Stimulated activated CD4-positive, alpha-beta T cell treated with anti-CD3 and anti-CD28 coated beads, Interleukin-2, amount 100 ng/mL, for 4 hours (primary cell): ENCODE results near the gene LRRC1.

ENCODE experiments used
- DNase-seq: peaks from one replicate; pipeline ENCODE4 v3.0.0-alpha.2; 2020; ENCODE audit warnings: low read depth

LRRC1 gene

GRCh38 chr6:53815381-53816119, 20.7 kb downstream of the LRRC1 start:
- no peak for DNase-seq

- no peak for DNase-seq
Observed at GRCh38 chr6:53818858-53819609, 24.2 kb downstream of the LRRC1 start.

- DNase-seq: no peak
Observed at GRCh38 chr6:53822401-53823125, 27.8 kb downstream of the LRRC1 start.

GRCh38 chr6:53824714-53825113, 29.9 kb downstream of the LRRC1 start:
- no peak for DNase-seq

GRCh38 chr6:53825532-53826321, 30.9 kb downstream of the LRRC1 start:
- DNase-seq: no peak

- no peak for DNase-seq
Observed at GRCh38 chr6:53827531-53827930, 32.7 kb downstream of the LRRC1 start.

GRCh38 chr6:53828215-53828614, 33.4 kb downstream of the LRRC1 start:
- no peak for DNase-seq

- no peak for DNase-seq
Observed at GRCh38 chr6:53828966-53829697, 34.3 kb downstream of the LRRC1 start.

- no peak for DNase-seq
Observed at GRCh38 chr6:53829698-53830221, 35.0 kb downstream of the LRRC1 start.

- DNase-seq: no peak
Observed at GRCh38 chr6:53830366-53830765, 35.6 kb downstream of the LRRC1 start.

- DNase-seq: no peak
Observed at GRCh38 chr6:53831081-53831869, 36.5 kb downstream of the LRRC1 start.

- DNase-seq: no peak
Observed at GRCh38 chr6:53831936-53832660, 37.3 kb downstream of the LRRC1 start.

- DNase-seq: no peak
Observed at GRCh38 chr6:53833155-53833554, 38.4 kb downstream of the LRRC1 start.

- DNase-seq: no peak
Observed at GRCh38 chr6:53834132-53834531, 39.3 kb downstream of the LRRC1 start.

GRCh38 chr6:53837865-53838769, 43.3 kb downstream of the LRRC1 start:
- no peak for DNase-seq

GRCh38 chr6:53840027-53840426, 45.2 kb downstream of the LRRC1 start:
- DNase-seq: no peak

- DNase-seq: no peak
Observed at GRCh38 chr6:53845280-53846195, 50.7 kb downstream of the LRRC1 start.
